Measurements from ENCODE around the gene IPCEF1.

Gene IPCEF1

DNA sequence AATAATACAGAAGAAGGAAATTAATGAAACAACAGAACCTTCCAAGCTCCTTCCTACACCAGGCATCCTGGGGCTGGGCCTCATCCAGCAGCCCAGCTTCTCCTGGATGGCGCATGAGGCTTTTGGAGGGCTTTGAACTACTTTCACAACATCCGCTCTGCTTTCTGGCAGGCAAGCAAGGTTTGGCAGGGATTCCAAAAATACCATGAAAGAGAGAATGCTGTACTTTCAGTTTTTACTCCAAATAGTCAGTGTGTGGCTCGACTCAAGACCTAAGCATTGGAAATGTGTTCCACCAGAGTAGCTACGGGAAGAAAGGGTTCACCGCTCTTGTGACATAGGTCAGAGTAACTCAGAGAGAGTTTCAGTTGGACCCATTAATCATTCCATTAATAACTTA lies 192.2 kb downstream of the IPCEF1 start:
- no peak for DNase-seq (ENCODE audit: low spot score)

GRCh38 chr6:154161689-154162088 lies 194.9 kb downstream of the IPCEF1 start:
- DNase-seq (ENCODE audit: low spot score), result no peak

GRCh38 chr6:154159126-154159525 lies 197.5 kb downstream of the IPCEF1 start:
- DNase-seq (ENCODE audit: low spot score), result no peak

DNA sequence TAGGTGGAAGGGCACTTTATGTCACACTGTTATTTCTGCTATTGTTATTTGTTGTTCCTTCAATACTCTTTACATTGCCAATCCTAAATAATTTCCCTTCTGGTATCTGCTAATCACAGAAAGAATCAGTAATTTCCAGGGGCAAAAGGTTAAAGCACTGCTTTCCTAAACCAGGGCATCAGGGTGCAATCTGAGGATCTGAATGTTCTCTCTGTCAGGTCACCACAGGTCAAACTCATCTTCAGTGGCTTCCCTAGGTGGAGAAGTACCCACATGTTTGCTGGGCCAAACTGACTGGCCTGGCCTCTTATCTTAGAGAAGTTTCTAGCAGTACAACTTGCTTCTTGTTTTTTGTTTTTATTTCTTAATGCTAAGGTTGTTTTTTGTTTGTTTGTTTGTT lies 198.9 kb downstream of the IPCEF1 start:
- DNase-seq (ENCODE audit: low spot score), result no peak

- DNase-seq (ENCODE audit: low spot score), result peak; percentile 25
Measured at GRCh38 chr6:154157082-154157481, 199.5 kb downstream of the IPCEF1 start.

GRCh38 chr6:154156135-154156896 lies 200.3 kb downstream of the IPCEF1 start:
- peak; percentile 71 for DNase-seq (ENCODE audit: low spot score)

- peak; percentile 73 for DNase-seq (ENCODE audit: low spot score)
Measured at GRCh38 chr6:154154389-154154967, 202.1 kb downstream of the IPCEF1 start.

- no peak for DNase-seq (ENCODE audit: low spot score)
Measured at GRCh38 chr6:154143753-154144152, 212.8 kb downstream of the IPCEF1 start.

DNA sequence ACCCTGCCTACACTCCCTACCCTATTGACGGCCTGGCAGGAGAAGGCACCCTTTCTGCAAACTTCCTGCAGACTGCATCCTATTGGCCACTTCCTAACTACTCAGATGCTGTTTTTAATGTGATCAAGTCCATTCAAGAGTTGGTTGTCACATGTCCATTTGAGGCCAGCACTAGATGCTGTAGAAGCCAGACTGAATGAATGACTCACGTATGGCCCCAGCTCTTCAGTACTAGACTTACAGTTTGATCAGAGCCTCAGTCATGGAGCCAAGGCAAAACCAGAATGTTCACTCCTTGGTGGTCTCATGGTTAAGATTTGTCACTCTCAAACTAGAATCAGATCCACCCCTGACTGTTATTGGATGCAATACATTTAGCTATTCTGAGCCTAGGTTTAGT lies 215.9 kb downstream of the IPCEF1 start:
- DNase-seq (ENCODE audit: low spot score), result no peak

DNA sequence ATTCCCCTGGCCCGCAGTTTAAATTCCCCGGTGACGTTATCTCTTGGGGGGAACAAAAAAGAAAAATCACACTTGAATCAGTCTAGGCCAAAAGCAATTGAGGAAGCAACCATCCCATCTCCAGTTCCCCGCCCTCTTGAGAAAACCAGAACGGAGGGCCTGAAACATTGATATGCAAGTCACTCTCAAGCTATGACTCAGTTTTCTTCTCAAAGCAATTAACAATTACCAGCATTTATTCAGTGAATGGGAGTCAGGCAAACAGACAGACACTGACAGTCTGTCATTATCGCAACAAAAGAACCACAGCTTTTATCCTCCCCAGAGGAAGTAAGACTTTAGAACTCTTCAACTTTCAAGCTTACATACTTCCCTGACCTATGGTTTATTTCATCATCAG lies 216.7 kb downstream of the IPCEF1 start:
- DNase-seq (ENCODE audit: low spot score), result no peak

- no peak for DNase-seq (ENCODE audit: low spot score)
Measured at GRCh38 chr6:154138793-154139192, 217.8 kb downstream of the IPCEF1 start.

- no peak for DNase-seq (ENCODE audit: low spot score)
Measured at GRCh38 chr6:154134471-154135147, 222.0 kb downstream of the IPCEF1 start.

- no peak for DNase-seq (ENCODE audit: low spot score)
Measured at GRCh38 chr6:154127657-154128056, 228.9 kb downstream of the IPCEF1 start.

GRCh38 chr6:154125421-154125820 lies 231.2 kb downstream of the IPCEF1 start:
- no peak for DNase-seq (ENCODE audit: low spot score)

GRCh38 chr6:154123155-154123956 lies 233.2 kb downstream of the IPCEF1 start:
- DNase-seq (ENCODE audit: low spot score), result no peak

DNA sequence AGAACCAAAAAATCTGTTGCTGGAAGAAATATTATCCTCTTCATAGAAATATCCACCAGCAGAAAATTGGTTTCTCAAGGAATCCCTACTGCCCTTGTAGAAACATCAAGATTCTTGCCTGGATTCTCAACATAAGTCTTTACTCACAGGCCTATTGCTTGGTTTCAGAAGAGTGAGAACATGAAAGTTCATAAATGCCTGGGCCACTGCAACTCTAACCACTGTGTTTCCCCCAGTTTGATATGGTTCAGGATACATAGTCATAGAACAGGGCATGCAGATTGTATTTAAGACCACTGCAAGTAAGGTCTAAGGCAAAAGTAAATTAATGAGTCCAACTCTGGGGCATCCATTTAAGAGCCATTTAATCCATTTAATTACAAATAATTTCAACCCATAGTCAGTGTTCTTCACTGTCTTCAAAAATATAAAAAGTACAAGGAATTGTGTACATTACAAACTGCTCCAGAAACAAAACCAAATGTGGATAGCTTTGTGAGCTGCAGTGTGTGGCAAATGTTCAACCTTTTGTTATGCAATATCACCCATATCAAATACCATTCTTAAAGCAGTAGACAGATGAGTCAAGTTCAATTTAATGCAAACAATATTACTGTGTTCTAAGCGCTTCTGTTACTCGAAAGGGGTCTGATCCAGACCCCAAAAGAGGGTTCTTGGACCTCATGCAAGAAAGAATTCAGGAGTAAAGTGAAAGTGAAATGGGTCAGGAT lies 234.2 kb downstream of the IPCEF1 start:
- DNase-seq (ENCODE audit: low spot score), result no peak

GRCh38 chr6:154117485-154117884 lies 239.1 kb downstream of the IPCEF1 start:
- no peak for DNase-seq (ENCODE audit: low spot score)

DNA sequence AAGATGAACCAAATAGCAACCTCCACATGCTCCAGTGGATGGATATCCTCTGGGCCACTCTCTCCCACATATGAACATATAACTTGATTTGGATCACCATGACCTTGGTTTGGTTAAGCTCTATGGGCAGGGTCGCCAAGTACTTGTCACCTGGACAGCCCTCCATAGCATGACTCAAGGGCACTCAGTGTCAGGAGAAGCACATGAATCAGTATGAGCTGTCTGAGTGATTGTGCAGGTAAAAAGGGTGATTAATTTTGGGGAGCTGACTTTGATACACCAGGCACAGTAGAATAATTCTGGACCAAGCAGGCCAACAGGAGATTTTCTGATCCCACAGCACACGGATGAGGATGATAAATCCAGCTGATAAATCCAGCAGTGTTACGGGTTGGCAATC lies 243.2 kb downstream of the IPCEF1 start:
- no peak for DNase-seq (ENCODE audit: low spot score)

- no peak for DNase-seq (ENCODE audit: low spot score)
Measured at GRCh38 chr6:154112181-154112809, 244.3 kb downstream of the IPCEF1 start.

DNA sequence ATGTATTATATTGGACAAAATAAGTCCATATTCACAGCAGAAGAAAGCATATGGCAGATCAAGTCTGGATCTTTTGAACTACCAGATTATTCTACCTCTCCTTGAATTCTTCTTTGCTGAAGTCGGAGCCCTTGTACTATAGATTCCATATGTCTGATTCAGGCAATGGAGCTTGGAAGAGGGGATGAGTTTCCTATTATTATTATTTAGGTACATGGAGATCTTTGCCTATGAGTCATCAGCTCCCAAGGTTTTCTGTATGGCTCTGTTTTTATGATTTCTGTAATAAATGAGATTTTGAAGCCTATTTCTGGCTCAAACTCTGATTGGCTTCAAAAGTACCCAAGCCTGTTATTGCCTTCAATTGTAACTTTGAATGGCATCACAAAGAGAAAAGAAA lies 245.6 kb downstream of the IPCEF1 start:
- no peak for DNase-seq (ENCODE audit: low spot score)

DNA sequence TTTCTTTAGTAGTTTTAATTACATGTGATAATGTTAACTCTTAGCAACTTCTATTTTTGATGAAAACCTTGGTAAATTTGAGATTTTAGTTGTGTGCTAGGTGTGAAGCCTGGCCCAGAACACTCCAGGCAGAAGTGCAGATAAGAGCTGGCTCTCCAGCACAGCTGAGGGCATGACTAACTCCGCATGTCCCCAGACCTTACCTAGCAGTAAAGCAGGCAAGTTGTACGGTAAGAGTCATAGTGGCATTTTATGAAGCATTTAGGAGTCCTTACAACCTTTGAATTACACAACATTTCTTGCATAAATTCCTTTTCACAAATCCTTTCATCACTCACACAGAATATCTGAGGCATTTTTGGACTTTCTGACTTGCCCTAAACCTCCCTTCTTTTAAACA lies 250.4 kb downstream of the IPCEF1 start:
- no peak for DNase-seq (ENCODE audit: low spot score)
